ENCODE measurements around the gene LMF1.

LMF1 gene

DNA sequence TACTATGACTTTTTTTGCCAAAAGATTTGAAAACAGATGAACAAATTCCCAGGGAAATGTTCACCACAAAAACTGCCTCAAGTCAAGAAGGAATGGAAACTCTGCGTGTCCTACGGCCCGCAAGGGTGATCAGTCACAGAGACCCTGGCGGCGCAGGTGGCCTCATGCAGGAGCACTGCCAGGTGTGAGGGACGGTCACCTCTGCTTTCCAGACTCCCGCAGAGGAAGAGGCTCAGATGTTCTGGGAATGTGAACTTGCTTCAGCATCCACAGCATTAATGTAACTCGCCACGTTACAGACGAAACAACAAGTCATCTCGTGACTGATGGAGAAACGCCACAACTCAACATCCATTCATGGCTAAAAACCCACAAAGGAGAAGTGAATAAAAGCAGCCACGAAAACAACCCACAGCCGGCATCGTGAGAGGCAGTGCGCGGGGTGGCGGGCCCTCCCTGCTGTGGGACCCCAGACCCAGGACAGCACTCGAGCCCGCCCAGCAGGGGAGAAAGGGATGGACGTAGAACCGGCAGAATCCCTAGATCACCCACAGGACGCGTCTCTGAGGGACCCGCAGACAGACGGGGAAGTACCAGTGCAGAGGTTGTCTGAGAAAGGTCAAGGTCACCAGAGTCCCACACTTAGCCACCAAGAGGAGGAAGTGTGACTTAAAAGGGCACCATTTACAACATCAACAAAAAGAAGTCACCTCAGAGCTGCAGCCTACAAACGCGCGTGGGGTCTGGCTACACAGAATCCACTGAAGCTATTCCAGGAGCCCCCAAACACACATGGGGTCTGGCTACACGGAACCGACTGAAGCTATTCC, 93.3 kb downstream of the LMF1 start:
- no peak overlapping the region for H3K9ac ChIP-seq (ENCODE audit: low read depth, low read length)
- H3K27me3 ChIP-seq (ENCODE audit: control insufficient read depth, insufficient read depth, low read length), result no peaks in the 10 kb centered on the region
- no peak overlapping the region for H3K27ac ChIP-seq (ENCODE audit: low read depth, low read length)
- H3K4me3 ChIP-seq (ENCODE audit: low read depth, low read length), result no peak overlapping the region
- H3K4me1 ChIP-seq (ENCODE audit: control insufficient read depth, insufficient read depth, low read length), result no peaks in the 10 kb centered on the region
- H3K9me3 ChIP-seq (ENCODE audit: control insufficient read depth, insufficient read depth, low read length), result no peaks in the 10 kb centered on the region
- no peaks in the 10 kb centered on the region for H3K36me3 ChIP-seq (ENCODE audit: control insufficient read depth, insufficient read depth, low read length)

DNA sequence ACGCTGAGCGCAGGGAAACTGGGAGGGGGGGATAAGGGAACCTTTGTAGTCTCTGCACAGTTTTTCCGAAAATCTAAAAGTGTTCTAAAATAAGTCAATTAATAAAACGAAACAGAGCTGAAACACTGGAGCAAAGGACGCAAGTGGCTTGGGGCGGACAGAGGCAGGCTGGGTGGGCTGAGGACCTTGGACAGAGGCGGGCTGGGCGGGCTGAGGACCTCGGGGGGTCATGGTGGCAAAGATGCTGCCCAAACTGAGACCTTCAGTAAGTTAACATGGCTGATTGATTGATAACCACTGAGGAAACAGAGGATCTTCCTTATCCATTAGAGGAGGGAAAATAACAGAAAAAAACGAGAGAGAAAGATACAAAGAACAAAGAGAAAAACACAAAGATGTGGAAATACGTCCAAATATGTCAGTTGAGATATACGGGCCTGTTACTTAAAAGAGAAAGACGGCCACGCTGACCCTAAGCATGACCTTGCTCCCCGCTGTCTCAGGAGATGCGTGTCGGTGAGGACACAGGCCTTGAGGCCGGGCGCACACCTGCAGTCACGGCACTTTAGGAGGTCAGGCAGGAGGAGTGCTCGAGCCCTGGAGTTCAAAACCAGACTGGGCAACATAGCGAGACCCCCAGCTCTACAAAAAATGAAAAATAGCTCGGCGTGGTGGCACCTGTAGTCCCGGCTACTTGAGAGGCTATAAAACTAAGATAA, 94.1 kb downstream of the LMF1 start:
- no peak overlapping the region for H3K4me3 ChIP-seq (ENCODE audit: low read depth, low read length)
- no peaks in the 10 kb centered on the region for H3K27me3 ChIP-seq (ENCODE audit: control insufficient read depth, insufficient read depth, low read length)
- no peaks in the 10 kb centered on the region for H3K4me1 ChIP-seq (ENCODE audit: control insufficient read depth, insufficient read depth, low read length)
- no peak overlapping the region for H3K9ac ChIP-seq (ENCODE audit: low read depth, low read length)
- no peaks in the 10 kb centered on the region for H3K36me3 ChIP-seq (ENCODE audit: control insufficient read depth, insufficient read depth, low read length)
- no peaks in the 10 kb centered on the region for H3K9me3 ChIP-seq (ENCODE audit: control insufficient read depth, insufficient read depth, low read length)
- H3K27ac ChIP-seq (ENCODE audit: low read depth, low read length), result no peak overlapping the region

DNA sequence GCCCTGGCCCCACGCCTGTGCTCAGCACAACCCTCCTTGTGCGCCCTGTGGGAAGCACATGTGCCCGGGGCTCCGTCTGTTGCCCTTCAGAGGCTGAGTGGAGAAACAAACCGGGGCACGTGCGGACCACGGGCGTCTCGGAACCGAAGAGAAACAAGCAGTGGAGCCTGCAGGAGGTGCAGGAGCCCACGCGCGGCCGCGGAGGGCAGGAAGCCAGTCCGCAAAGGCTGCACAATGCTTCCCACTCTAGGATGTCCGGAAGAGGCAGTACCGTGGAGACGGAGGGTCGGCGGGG, 94.8 kb downstream of the LMF1 start:
- no peak overlapping the region for H3K27ac ChIP-seq (ENCODE audit: low read depth, low read length)
- no peaks in the 10 kb centered on the region for H3K9me3 ChIP-seq (ENCODE audit: control insufficient read depth, insufficient read depth, low read length)
- H3K4me3 ChIP-seq (ENCODE audit: low read depth, low read length), result no peak overlapping the region
- no peaks in the 10 kb centered on the region for H3K27me3 ChIP-seq (ENCODE audit: control insufficient read depth, insufficient read depth, low read length)
- no peaks in the 10 kb centered on the region for H3K36me3 ChIP-seq (ENCODE audit: control insufficient read depth, insufficient read depth, low read length)
- no peaks in the 10 kb centered on the region for H3K4me1 ChIP-seq (ENCODE audit: control insufficient read depth, insufficient read depth, low read length)
- no peak overlapping the region for H3K9ac ChIP-seq (ENCODE audit: low read depth, low read length)

DNA sequence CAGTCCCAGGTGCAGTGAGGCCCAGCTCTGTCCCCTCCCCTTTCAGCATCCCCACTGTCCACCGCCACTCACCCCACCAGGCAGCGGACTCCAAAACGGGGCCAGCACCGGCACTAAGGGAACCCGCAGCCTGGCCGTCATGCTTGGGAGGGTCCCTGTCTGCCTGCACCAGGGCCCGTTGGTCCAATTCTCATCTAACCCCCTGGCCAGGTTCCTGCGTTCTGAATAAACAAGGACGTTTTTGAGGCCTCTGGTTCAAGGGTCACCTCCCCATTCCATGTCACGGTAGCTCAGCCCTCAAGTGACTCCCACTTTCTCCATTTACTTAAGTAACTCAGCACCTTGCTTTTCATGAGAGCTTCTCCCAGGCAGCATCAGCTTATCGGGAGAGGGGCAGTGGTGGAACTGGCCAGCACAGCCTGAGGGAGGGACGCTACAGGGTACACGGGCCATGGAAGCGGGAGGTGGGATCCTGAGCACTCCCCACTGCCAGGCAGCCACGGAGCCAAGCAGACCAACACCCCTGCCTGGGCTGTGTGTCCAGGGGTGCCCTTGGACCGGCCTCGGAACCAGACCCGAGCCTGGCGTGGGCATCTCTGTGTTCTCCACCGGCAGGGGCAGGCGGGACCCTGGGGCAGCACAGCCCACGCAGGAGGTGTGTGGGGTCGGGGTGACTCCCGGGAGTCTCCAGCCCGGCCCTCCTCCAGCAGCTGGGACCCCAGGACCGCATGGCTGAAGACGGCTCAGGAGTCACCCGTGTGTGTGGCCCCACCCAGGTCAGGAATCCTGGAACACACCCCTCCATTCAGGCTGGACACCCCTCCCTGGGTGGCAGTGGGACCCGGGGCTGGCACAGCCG, 95.4 kb downstream of the LMF1 start:
- Histone ChIP-seq H3K27me3 (ENCODE audit: control insufficient read depth, insufficient read depth, low read length) (no peaks in the 10 kb centered on the region), H3K9me3 (ENCODE audit: control insufficient read depth, insufficient read depth, low read length) (no peaks in the 10 kb centered on the region), H3K4me1 (ENCODE audit: control insufficient read depth, insufficient read depth, low read length) (no peaks in the 10 kb centered on the region), H3K27ac (ENCODE audit: low read depth, low read length) (no peak overlapping the region), H3K4me3 (ENCODE audit: low read depth, low read length) (no peak overlapping the region), H3K9ac (ENCODE audit: low read depth, low read length) (no peak overlapping the region), H3K36me3 (ENCODE audit: control insufficient read depth, insufficient read depth, low read length) (no peaks in the 10 kb centered on the region)

DNA sequence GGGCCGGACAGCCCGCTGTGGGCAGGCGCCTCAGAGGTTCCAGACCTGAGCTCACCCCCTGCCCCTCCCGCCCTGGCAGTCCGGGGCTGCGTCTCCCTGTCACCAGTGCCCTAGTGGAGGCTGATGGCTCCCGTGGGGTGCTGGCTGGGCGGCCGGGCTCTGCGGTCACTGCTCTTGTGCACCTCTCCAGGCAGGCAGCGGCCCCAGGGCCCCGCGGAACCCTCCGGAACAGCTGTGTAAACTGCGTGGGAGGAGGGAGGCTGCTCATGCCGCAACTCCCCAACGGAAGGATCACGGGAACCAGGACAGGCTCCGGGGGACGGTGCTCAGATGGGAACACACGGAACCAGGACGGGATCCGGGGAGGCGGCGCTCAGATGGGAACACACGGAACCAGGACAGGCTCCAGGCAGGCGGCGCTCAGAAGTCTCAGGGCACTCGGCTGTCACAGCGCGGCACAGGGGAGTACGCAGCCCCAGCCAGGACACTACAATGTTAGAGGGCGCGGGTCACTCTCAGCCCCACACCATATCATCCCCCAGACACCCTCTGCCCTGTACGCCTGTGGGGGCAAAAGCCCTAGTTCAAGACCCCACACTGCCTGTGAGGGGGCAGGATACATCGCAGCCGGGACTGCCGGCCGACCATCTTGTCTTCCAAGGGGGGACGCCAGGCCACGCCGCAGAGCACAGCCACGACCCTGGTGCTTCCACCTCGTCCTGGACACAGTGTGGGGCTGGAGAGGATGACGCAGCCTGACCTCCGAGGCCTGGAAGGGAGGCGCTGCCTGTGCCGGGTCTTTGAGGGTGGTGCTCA, 96.2 kb downstream of the LMF1 start:
- Histone ChIP-seq H3K27me3 (ENCODE audit: control insufficient read depth, insufficient read depth, low read length) (no peaks in the 10 kb centered on the region), H3K9ac (ENCODE audit: low read depth, low read length) (no peak overlapping the region), H3K27ac (ENCODE audit: low read depth, low read length) (no peak overlapping the region), H3K4me1 (ENCODE audit: control insufficient read depth, insufficient read depth, low read length) (no peaks in the 10 kb centered on the region), H3K4me3 (ENCODE audit: low read depth, low read length) (no peak overlapping the region), H3K9me3 (ENCODE audit: control insufficient read depth, insufficient read depth, low read length) (no peaks in the 10 kb centered on the region), H3K36me3 (ENCODE audit: control insufficient read depth, insufficient read depth, low read length) (no peaks in the 10 kb centered on the region)

DNA sequence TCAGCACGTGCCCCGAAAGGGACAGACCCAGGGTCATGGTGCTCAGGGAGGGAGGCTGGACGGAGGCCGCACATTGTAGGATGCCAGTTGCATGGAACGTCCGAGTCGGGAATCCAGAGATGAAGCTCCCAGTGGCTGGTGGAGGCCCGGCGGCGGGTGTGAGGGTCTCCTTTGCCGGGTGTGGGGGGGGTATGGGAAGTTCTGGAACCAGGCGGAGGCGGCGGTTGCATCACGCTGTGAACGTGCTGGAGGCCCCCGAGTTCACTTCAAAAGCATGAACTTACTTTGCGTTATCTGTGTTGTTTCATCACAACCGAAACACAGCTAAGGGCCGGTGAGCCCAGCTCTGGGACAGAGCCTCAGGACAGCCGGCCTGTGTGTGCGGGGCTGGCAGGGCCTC, 96.9 kb downstream of the LMF1 start:
- Histone ChIP-seq H3K9ac (ENCODE audit: low read depth, low read length) (no peak overlapping the region), H3K9me3 (ENCODE audit: control insufficient read depth, insufficient read depth, low read length) (no peaks in the 10 kb centered on the region), H3K36me3 (ENCODE audit: control insufficient read depth, insufficient read depth, low read length) (no peaks in the 10 kb centered on the region), H3K27me3 (ENCODE audit: control insufficient read depth, insufficient read depth, low read length) (no peaks in the 10 kb centered on the region), H3K4me1 (ENCODE audit: control insufficient read depth, insufficient read depth, low read length) (no peaks in the 10 kb centered on the region), H3K4me3 (ENCODE audit: low read depth, low read length) (no peak overlapping the region), H3K27ac (ENCODE audit: low read depth, low read length) (no peak overlapping the region)

DNA sequence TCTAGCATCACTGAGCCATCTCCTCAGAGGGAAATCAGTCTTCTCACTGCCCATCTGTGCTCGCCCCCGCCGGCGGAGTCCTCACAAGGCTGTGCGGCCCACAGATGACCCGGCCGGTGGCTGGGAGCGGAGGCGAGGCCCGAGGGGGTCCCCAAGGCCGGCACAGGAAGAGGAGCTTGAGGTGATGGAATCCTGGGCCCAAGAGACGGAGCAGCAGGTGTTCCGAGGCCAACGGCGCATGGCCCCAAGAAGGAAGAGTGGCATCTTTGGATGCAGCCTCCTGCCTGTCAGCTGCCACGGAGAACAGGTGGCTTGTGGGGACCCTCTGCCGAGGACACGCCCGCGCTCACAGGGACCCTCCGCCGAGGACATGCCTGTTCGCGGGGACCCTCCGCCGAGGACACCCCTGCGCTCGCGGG, 97.5 kb downstream of the LMF1 start:
- no peaks in the 10 kb centered on the region for H3K4me1 ChIP-seq (ENCODE audit: control insufficient read depth, insufficient read depth, low read length)
- H3K9me3 ChIP-seq (ENCODE audit: control insufficient read depth, insufficient read depth, low read length), result no peaks in the 10 kb centered on the region
- H3K27me3 ChIP-seq (ENCODE audit: control insufficient read depth, insufficient read depth, low read length), result no peaks in the 10 kb centered on the region
- H3K4me3 ChIP-seq (ENCODE audit: low read depth, low read length), result no peak overlapping the region
- H3K27ac ChIP-seq (ENCODE audit: low read depth, low read length), result no peak overlapping the region
- no peak overlapping the region for H3K9ac ChIP-seq (ENCODE audit: low read depth, low read length)
- no peaks in the 10 kb centered on the region for H3K36me3 ChIP-seq (ENCODE audit: control insufficient read depth, insufficient read depth, low read length)

DNA sequence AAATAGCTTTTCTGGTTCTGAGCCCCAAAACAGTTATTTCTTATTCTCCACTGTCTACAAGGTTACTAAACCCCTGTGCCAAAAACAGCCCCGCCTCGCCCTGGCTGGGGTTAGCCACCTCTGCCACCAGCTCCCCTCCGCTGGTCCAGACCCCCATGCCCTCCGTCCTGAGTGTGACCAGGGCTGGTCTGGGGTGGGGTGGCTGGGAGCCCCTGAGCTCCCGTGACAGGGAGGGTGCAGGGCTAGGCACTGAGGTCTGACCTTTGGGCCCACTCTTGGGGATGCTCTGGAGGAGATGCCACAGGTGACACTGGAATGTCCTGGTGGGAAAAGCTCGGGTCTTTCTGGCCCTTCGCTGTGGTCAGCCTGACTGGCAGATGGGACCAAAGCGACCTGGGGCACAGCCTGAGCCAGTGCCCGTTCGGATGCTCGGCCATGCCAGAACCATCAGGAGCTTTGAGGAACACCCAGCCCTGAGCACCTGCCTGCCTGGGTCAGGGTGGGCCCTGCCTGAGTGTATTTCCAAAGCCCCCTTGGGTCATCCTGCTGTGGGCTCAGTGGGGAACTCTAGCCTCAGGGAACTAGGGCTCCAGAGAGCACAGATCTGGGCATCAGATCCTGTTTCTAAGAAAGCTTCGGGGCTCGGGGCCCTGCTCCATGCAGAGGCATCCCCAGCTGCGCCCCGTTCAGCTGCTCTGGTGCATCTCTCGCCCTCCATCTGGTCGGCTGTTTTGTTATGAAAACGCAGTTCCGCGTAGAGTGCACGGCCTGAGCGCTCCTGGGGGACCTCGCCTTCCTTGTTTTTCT, 98.1 kb downstream of the LMF1 start:
- Histone ChIP-seq H3K36me3 (ENCODE audit: control insufficient read depth, insufficient read depth, low read length) (no peaks in the 10 kb centered on the region), H3K9me3 (ENCODE audit: control insufficient read depth, insufficient read depth, low read length) (no peaks in the 10 kb centered on the region), H3K4me3 (ENCODE audit: low read depth, low read length) (no peak overlapping the region), H3K4me1 (ENCODE audit: control insufficient read depth, insufficient read depth, low read length) (no peaks in the 10 kb centered on the region), H3K27ac (ENCODE audit: low read depth, low read length) (no peak overlapping the region), H3K27me3 (ENCODE audit: control insufficient read depth, insufficient read depth, low read length) (no peaks in the 10 kb centered on the region), H3K9ac (ENCODE audit: low read depth, low read length) (no peak overlapping the region)

DNA sequence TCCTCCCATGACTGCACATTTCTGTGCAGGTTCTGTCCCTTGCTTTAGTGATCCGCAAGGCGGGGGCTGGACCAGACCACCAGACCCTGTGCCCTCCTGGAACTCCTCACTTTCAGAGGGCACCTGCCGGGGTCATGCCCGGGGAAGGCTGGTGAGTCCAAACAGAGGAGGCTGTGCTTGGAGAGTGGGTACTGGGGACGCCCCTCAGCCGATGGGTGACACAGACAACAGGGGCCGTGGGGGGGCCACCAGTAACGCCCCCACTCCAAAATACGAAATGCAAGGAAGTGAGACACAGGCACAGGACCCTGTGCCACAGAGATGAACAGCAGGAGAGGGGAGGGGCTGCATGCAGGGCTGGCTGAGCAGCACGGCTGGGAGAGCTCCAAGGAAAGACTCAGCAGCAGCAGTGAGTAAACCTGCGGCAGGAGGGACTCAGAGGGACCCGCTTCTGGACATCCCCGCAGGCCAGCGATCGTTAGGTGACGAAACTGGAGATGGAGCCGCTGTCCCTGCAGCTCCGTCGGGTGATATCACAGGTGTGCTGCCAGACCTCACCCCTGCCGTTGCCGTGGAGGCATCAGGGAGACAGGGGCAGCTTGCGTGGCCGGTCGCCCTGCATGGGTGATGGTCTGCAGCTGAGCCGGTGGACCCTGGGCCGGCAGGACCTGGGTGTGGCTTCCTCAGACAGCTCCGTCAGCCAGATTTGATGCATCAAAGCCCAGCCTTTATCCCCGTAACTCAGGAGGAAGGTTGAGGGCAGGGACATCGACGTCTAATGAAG, 99.0 kb downstream of the LMF1 start:
- H3K4me1 ChIP-seq (ENCODE audit: control insufficient read depth, insufficient read depth, low read length), result no peaks in the 10 kb centered on the region
- no peak overlapping the region for H3K27ac ChIP-seq (ENCODE audit: low read depth, low read length)
- H3K27me3 ChIP-seq (ENCODE audit: control insufficient read depth, insufficient read depth, low read length), result no peaks in the 10 kb centered on the region
- no peak overlapping the region for H3K9ac ChIP-seq (ENCODE audit: low read depth, low read length)
- H3K9me3 ChIP-seq (ENCODE audit: control insufficient read depth, insufficient read depth, low read length), result no peaks in the 10 kb centered on the region
- H3K4me3 ChIP-seq (ENCODE audit: low read depth, low read length), result no peak overlapping the region
- no peaks in the 10 kb centered on the region for H3K36me3 ChIP-seq (ENCODE audit: control insufficient read depth, insufficient read depth, low read length)
